HG03066 (cell line): ENCODE results near the gene ELL3.
"Not testable (repeated sequence)": the region's sequence is repeated elsewhere in the genome, so short reads cannot be mapped to it uniquely, and the experiment has no call there.

Source experiments
- ATAC-seq: cut with Tn5 transposase; IDR thresholded peaks from one replicate; pipeline ENCODE4 v1.9.1; 2021; ENCODE audit warnings: low read depth; ENCODE audit not compliant: unreplicated experiment

Gene ELL3

DNA sequence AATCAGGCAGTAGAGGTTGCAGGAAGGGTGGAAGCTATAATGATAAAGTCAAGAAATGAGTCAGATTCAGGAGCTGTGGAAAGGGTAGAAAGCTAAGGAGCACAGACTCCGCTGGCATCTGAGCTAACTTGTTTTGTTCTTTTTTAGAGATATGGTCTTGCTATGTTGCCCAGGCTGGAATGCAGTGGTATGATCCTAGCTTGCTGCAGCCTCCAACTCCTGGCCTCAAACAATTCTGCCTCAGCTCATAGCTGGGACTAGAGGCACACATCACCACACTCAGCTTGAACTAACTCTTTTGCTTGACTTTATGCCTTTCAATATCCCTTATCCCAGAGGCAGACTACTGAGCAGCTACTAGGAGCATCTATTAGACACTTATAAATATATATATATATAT lies 50.5 kb downstream of the ELL3 start:
- ATAC-seq, result not testable (repeated sequence)

GRCh38 chr15:43723151-43723550 lies 53.6 kb downstream of the ELL3 start:
- ATAC-seq, result no peak
